ENCODE results near the gene GPATCH8.

DNA sequence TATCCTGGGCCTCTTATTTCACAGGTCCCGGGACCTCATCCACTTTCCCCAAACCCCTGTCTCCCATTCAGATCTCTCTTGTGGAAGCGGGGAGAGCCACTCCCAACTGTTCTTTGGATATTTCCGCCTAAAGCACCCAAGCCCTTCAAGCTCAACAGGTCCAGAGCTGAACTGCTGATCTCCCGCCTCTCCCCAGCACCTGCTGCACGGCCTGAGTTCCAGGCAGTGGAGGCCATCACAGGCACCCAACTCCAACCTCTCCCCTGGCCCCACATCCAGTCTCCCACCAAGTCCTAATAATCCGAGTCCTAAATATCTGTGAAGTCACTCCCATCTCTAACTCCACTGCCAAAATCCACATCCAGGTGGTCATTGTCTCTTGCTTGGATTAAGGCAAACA is 120.3 kb downstream of the GPATCH8 start:
- TF ChIP-seq ZFP3 (CRISPR knock-in tag; IDR thresholded peaks at IDR 0.05) (no peak), ZNF565 (CRISPR knock-in tag; conservative IDR thresholded peaks at IDR 0.05; ENCODE audit: low read depth) (no peak), ARNTL (CRISPR knock-in tag; IDR thresholded peaks at IDR 0.05; ENCODE audit: borderline replicate concordance, low read depth) (no peak), TCF4 (CRISPR knock-in tag; IDR thresholded peaks at IDR 0.05; ENCODE audit: borderline replicate concordance) (no peak), TOX (CRISPR knock-in tag; IDR thresholded peaks at IDR 0.05; ENCODE audit: borderline replicate concordance) (no peak), RARB (CRISPR knock-in tag; IDR thresholded peaks at IDR 0.05) (no peak), ZNF70 (CRISPR knock-in tag; IDR thresholded peaks at IDR 0.05) (no peak), OSR1 (CRISPR knock-in tag; IDR thresholded peaks at IDR 0.05) (no peak), ESRRG (CRISPR knock-in tag; IDR thresholded peaks at IDR 0.05) (no peak), SNAI2 (CRISPR knock-in tag; IDR thresholded peaks at IDR 0.05) (no peak)
- TF ChIP-seq, protein P1, sequence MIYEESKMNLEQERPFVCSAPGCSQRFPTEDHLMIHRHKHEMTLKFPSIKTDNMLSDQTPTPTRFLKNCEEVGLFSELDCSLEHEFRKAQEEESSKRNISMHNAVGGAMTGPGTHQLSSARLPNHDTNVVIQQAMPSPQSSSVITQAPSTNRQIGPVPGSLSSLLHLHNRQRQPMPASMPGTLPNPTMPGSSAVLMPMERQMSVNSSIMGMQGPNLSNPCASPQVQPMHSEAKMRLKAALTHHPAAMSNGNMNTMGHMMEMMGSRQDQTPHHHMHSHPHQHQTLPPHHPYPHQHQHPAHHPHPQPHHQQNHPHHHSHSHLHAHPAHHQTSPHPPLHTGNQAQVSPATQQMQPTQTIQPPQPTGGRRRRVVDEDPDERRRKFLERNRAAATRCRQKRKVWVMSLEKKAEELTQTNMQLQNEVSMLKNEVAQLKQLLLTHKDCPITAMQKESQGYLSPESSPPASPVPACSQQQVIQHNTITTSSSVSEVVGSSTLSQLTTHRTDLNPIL (CRISPR knock-in tag; IDR thresholded peaks at IDR 0.05; ENCODE audit: low read depth), result no peak
- TF ChIP-seq, protein P2, sequence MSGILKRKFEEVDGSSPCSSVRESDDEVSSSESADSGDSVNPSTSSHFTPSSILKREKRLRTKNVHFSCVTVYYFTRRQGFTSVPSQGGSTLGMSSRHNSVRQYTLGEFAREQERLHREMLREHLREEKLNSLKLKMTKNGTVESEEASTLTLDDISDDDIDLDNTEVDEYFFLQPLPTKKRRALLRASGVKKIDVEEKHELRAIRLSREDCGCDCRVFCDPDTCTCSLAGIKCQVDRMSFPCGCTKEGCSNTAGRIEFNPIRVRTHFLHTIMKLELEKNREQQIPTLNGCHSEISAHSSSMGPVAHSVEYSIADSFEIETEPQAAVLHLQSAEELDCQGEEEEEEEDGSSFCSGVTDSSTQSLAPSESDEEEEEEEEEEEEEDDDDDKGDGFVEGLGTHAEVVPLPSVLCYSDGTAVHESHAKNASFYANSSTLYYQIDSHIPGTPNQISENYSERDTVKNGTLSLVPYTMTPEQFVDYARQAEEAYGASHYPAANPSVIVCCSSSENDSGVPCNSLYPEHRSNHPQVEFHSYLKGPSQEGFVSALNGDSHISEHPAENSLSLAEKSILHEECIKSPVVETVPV (CRISPR knock-in tag; IDR thresholded peaks at IDR 0.05), result no peak

Data from SK-N-SH treated with all-trans-retinoic acid at 6 μM for 48 hours (cell line).